Measurements from ENCODE around the gene REXO5.

DNA sequence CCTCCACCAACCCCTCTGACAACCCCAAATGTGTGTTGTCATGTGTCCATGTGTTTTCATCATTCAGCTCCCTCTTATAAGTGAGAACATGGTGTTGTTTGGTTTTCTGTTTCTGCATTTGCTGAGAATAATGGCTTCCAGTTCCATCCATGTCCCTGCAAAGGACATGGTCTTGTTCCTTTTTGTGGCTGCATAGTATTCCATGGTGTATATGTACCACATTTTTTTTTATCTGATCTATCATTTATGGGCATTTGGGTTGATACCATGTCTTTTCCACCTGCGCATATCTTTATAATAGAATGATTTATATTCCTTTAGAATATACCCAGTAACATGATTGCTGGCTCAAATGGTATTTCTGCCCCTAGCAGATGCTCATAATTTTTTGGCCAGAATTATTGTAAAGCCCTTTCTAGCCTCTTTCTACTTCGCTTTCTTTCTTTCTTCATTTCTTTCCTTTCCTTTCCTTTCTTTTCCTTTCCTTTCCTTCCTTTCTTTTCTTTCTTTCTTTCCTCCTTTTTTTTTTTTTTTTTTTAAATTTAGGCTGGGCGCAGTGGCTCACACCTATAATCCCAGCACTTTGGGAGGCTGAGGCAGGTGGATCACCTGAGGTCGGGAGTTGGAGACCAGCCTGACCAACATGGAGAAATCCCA lies 12.7 kb downstream of the REXO5 start:
- TF ChIP-seq, protein P1, sequence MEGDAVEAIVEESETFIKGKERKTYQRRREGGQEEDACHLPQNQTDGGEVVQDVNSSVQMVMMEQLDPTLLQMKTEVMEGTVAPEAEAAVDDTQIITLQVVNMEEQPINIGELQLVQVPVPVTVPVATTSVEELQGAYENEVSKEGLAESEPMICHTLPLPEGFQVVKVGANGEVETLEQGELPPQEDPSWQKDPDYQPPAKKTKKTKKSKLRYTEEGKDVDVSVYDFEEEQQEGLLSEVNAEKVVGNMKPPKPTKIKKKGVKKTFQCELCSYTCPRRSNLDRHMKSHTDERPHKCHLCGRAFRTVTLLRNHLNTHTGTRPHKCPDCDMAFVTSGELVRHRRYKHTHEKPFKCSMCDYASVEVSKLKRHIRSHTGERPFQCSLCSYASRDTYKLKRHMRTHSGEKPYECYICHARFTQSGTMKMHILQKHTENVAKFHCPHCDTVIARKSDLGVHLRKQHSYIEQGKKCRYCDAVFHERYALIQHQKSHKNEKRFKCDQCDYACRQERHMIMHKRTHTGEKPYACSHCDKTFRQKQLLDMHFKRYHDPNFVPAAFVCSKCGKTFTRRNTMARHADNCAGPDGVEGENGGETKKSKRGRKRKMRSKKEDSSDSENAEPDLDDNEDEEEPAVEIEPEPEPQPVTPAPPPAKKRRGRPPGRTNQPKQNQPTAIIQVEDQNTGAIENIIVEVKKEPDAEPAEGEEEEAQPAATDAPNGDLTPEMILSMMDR (IDR thresholded peaks at IDR 0.05) = no peak
- TF ChIP-seq EZH2 (IDR thresholded peaks at IDR 0.05; ENCODE audit: borderline replicate concordance, insufficient read depth, low read depth, low read length, poor library complexity, severe bottlenecking) = no peak

All from B cell (primary cell).